Activated naive CD4-positive, alpha-beta T cell treated with anti-CD3 and anti-CD28 coated beads, Interleukin-2, amount 50 U/mL, for 16 hours (primary cell): ENCODE data around the gene THRB.

ENCODE experiments used
- DNase-seq: peaks from one replicate; pipeline ENCODE4 v3.0.0-alpha.2; 2020

Gene THRB

DNA sequence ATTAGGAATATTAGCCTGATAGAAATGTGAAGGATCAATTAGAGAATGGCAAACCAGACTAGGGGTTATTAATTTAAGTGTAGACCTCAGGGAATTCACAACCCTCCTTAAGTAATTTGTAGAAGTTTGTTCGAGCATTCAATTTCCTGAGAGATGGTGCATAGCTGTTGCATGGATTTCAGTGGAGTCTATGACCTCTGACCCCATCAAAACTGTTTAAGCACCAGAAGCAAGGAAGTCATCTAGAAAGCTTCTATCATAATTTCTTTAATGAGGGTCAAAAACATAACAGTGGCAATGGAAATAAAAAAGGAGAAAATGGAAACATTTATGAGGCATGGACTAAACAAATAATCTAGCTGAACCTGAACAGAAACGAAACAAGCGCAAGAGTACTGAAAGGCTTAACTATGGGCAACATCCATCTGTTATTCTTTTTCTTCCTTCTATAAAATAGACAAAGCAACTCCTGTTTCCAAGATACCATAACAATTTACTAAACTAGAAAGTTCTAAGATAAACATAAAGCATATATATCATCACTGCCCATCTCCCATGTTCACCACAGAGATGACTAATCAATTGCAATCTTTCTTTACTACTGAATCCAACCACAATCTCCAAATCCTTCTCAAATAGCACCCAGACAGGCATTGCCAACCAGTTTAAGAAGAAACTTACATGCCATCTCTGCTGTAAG lies 151.4 kb downstream of the THRB start:
- no peak for DNase-seq

DNA sequence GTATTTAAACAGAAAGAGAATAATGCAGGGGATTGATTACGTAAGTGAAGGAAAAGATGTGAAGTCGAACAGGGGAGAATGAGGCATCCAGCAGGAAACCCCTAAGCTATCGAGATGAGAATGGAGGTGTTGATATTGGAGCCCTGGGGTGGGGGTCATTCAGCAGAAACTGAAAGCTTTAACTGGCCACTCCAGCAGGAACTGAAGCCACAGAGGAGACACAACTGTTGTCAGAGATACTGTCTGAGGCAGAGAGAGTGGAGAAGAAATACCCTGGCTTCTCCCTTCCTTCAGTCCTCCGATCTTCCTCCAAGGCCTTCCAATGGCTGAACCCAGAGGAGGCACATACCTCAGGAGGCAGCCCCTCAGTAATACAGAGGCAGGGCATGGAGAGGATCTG lies 152.4 kb downstream of the THRB start:
- DNase-seq = no peak

DNA sequence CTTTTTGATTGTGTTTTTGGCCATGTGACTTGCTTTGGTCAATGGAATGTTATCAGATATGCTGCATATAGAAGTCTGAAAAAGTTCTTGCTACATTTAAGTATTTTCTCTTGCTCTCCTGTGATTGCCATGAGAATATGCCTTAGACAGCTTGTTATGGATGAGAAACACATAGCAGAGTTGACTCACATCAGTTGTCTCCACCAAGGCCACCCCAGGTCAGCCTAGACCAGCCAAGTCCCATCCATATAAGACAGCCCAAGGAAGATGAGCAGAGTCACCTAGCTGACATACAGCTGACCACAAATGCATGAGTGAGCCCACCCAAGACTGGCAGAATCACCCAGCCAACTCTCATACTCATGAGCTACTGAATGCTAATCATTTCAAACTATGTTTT lies 153.0 kb downstream of the THRB start:
- DNase-seq = no peak

DNA sequence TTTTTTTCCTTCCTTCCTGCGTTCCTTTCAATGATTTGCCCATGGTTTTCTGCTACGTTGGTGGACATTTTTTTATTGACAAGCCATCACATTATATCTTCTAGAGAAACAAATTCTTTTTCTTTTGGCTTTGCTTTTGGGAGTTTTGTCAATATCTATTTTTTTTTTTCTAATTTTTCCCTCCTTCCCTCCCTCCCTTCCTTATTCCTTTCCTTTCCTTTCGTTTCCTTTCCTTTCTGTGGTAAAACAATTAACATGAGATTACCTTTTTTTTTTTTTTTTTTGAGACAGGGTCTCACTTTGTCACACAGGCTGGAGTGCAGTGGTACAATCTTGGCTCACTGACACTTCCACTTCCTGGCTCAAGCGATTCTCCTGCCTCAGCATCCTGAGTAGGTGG lies 153.7 kb downstream of the THRB start:
- DNase-seq = no peak

DNA sequence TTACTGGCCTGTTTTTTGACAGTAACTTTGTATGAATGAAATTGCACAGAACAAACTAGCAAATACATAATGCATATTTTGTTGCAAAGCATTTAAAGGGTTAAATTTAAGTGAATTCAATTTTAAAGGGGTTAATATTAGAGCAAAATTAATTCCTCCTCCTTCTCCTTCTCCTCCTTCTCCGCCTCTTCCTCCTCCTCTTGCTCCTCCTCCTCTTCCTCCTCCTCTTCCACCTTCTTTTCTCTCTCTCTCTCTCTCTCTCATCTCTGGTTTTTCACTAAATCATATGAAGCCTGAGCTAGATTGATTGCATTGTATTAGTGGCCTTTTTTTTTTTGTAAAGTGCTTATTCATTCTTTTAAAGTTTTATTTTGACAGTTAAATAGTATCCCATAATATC lies 154.5 kb downstream of the THRB start:
- no peak for DNase-seq

DNA sequence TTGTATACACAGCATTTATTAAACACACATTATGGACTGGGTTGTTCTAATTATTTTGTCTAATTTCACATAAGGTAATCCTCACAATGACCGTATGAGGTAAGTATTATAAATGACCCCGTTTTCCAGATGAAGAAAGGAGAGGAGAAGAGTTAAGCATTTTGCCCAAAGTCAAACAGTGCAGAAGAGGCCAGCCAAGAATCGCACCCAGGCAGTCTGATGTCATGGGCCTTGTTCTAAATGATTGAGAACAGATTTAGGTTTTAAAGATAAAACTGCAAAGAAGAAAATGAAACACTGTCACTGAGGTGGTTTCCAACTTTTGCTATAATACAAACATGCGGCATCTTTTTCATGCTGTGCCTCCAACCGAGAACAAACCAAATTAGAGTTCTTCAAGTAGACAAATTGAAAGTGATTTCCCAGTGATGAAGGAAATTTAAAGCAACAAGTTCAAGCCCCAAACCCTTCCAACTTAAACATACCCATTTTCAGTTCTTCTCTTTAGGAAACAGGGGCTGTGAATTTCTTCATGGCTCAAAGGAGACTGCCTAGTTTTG lies 155.3 kb downstream of the THRB start:
- no peak for DNase-seq

DNA sequence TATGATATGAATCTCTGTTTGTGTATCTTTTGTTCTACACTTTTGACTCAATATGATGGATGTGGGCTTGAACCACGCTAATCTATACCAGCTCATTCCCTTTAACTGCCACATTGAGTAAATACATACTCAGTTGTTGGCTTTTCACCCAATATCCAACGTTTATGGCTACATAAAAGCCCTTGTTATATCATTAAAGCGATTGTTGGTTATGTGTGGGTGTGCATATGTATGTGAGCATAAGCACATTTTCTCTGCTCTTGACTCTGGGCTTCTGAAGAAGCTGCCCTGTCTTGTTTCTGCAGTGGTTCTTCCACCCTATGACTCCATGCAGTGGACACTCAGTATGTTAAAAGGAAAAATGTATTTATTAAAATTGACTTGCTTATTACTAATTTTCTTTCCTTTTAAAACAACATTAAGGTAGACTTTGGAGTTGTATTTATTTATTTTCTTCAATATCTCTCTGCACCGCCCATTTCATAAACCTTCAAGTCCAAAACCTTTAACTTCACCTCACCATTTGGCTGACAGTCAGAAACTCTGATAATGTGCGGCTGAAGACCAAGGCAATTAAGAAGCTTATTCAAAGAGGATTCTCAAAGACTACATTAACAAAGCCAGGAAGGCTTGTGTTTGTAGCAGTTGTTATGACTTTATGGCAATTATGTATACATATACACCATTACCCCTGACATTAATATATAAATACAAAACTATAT lies 156.1 kb downstream of the THRB start:
- no peak for DNase-seq

DNA sequence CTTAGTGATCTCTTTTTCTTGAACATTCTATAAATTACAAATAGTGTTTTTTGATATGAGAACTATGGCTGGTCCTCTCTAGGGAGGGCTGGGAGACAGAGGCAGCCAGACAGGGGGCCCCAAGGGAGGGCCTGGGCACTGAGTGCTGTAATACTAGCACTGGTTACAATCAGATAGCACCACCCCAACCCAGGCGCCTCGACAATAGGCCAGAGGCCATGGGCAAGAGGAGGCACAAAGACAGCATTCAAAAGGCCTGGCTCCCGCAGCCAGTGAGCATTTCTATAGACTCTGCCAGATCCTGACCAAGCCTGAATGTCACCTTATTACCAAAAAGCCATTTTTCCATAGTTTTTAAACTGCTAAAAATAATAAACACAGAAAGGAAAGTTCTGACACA lies 158.5 kb downstream of the THRB start:
- no peak for DNase-seq

DNA sequence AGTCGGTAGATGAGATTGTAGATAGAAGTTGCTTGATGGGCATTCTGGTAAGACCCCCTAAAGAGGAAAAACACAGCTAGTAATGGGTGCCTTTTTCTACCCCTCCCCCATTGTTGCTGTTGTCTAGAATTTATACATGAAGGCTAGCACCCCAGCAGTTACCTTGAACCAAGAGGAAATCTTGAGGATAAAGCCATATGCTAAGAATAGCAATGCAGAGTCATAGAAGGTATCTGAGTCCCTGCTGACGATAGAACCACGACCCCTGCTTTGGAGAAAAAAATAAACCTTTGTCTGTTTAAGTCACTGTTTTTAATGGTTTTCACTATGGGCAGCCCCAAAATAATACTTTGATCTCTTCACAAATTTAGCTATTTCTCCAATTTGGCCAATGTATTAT lies 162.6 kb downstream of the THRB start:
- DNase-seq = no peak

DNA sequence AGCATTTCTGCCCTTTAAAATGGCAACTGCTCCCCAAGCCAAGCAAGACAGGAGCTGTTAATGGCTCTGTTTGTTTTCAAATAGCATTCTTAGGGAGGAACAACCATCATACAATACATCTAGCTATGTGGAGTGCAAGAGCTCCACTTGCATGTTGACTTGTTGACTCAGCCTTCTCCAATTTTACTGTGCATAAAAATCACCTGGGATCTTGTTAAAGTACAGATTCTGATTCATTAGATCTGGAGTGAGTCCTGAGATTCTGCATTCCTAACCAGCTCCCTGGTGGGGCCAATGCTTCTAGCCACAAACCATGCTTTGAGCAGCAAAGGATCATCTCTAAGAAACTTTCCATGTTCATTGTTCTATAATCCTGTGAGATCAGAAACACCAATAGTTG lies 171.4 kb downstream of the THRB start:
- DNase-seq = no peak

DNA sequence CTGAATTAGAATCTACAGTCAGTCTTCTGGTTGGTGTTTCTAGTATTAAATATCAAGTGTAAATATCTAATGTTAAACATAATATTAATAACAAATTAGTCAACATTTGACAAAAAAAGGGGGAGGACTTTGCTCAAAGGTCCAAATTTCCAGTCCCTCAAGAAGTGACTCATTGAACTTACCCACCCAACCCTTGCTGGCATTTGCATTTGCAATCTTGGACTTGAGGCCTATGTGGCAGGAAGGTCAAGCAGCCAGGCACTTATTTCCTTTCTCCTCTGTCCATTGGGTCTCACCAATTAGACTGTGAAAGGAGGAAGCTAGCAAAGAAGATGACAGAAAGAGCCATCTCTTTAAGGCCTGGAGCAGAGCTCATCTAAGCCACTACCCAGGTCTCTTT lies 174.0 kb downstream of the THRB start:
- DNase-seq = no peak

DNA sequence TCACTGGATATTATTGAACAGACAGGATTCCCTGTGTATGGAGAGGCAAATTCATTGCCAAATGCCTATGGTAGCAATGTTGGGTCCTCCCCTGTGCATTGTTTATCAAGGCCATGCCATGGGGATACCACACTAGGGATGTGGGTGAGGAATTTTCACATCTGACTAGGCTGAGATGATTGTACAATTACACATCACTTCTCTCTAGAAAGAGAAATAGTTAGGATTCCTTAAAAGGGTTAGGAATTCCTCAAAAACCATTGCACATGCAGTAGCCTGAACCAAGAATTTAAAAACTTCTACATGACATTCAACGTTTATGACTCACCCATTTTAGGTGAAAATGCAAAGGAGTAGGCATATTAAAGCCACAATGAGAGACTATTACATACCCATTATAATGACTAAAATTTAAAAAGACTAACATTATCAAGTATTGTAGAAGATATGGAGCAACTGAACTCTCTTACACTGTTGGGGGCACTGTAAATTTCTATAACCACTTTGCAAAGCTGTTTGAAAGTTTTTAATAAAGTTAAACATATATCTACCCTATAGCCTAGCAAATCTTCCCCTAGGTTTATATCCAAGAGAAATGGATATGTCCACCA lies 175.9 kb downstream of the THRB start:
- no peak for DNase-seq

DNA sequence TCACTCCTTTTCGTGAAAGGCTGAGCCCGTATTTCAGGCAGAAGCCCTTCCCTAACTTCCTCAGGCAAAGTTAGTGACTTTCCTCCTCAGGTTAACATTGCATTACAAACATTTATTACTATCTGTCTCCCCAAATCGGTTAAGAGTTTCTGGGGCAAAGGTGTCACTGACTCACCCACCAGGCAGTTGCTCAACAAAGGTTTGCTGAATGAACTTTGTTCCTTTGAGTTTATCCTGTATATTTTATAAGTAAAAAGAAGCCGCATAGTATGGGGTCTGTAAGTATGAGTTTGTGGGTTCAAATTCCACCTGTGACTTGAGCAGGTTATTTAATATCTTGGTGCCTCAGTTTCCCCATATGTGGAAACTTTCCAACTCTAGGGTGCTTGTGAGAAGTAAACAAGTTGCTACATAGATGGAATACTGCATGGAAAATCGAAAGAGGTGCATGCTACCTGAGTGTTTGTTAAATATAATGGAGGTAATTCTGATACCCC lies 177.7 kb downstream of the THRB start:
- no peak for DNase-seq

DNA sequence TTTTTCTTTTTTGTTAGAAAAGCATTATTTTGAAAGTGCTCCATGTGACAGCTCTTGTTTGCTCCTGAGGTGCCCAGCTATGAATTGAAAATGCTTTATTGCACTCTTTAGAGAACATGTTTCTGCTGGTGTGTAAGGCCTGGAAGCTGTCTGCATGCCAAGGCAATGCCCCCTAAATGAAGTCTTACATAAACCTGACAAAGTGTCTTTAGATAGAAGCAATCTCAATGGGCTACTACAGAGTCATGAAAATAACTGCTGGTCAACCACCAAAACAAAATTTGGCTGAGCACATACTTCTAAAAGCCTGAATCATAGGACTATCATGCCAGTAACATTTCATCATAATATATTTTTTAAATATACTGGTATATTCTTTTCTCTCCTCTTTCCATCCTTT lies 178.7 kb downstream of the THRB start:
- no peak for DNase-seq

DNA sequence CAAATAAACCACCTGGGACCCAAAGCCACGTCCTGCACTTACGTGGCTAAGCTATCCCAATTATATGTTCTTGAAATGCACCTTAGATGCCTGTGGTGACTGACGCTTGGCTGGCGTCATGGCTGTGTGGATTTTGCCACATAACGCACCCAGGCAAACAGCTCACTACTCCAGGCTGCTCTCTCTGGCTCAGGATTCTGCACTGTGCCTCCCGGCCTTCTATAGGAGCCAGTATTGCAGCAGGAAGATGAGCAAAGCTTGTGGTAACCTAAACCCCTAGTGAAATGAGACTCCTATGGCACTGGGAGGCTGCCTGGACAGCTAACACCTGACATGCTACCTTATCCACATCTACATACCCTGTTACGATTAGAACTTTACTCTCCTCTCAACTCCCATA lies 179.3 kb downstream of the THRB start:
- DNase-seq = no peak

DNA sequence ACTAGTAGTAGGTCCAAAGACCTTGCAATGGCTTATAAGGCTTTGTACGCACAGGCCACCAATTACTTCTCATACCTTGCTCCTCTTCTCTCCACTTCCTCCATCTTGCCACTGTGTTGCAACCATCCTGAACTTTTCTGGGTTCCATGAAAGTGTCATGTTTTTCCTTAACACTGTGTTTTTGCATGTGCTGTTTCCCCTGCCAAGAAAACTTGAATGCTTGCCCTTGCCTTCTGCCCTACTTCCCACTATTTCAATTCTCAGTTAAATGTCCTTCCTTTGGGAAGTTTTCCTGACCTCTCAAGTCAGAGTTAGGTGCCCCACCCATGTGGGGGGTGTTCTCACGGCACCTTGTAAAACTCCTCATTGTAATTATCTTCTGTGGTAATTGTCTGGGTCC lies 182.8 kb downstream of the THRB start:
- DNase-seq = no peak

DNA sequence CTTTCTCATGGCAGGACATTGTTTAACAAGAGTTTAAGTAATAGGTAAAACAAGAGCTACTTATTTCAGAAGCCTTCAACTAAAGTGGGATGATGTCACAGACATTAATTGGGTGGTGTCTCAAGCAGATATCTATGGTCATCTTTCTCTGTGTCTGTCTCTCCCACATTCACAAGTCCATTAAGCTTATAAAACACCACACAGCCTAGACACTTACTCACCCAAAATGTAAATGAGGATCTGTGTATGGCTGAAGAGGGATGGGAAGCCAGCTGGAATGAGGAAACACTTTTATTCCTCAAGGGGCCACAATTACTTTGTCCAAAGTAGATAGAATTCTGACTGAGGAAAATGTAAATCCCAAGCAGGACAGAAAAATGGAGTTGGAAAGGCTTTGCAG lies 183.8 kb downstream of the THRB start:
- no peak for DNase-seq

DNA sequence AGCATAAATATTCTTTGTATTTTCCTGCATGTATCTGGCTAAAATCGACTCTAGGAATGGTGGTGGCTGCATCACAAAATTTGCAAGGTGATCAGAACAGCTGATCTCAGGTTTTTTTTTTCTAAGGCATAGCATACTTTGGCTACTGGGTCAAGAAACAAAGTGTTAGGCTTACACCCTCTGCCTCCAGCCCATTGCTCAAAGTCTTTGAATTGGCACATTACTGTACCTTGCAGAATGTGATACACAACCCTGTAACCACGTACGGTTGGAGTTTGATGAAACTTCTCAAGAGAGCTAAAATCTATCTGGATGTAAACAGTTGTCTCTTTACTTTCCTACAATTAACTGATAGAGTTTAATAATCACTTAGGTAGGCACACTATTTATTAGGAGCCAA lies 188.1 kb downstream of the THRB start:
- no peak for DNase-seq

DNA sequence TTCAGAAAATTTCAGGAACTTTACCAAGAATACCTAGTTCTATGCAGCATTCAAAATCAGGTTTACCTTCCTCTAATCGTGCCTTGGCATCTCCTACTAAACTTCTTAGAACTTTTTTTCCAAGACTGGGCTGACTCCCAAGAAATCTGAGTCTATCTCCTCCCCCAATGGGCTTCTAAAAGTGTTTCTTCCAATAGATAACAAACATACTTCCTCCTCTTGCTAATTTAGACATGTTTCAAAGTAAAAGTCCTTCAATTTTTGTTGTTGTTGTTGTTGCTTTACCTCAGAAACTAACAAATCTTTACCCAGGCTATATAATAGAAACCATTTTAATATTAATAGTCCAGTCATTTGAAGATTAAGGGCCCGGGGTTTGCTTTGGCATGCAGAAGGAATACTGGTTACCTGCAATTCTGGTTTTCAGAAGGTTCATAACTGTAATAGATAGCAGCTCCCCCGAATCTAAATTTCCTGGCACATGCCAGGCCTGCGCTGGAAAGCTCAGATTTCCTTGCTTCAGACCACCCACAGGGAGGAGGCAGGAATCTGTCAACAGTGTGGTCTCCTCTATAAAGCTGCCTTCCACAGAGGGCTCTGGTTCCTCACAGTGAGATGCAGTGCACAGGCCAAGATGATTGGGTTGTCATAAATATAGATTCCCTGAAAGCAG lies 188.7 kb downstream of the THRB start:
- no peak for DNase-seq

DNA sequence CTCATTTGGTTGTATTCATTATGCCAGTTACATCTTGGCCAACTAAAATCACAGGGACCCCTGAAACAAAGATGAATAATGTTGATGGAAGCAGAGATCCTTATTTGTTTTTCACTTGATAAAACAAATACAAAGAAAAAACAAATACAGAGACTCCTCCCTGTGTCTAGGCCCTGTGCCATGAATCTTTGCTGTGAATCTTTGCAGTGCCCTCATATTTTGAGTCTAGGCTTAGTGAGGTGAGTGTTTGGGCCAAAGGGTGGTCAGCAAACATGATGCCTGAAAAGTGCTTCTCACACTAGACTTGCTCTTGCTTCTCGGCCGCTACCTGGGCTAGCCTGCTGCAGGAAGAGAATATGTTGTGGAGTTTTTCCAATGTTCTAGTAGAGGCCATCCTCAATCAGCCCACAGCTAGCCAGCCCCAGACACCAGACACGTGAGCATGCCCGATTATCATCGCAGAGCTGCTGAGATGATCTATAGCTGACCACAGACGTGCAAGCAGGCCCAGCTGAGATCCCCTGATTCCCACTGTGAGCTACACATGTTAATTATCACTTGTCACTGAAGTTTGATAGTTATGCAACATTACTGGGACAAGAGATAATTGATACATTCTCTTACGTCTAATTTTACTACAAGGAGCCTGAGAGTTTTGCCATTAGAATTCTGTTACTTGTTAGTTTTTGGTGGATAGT lies 191.4 kb downstream of the THRB start:
- no peak for DNase-seq

DNA sequence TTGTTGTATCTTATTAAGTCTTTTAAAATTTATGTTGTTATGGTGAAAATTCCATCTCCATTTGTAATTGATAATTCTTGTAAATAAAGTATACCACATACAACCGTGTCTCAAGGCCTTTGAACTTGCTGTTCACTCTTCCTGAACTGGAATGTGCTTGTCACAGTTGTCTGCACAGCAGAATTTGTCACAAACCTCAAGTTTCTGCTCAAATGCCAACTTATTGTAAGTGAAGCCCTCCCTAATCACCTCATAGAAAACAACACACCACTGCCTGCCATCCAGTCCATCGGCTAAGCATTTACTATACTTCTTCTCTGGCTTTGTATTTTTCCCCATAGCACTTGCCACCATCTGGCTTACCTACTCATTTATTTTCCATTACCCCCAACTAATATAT lies 192.3 kb downstream of the THRB start:
- no peak for DNase-seq

DNA sequence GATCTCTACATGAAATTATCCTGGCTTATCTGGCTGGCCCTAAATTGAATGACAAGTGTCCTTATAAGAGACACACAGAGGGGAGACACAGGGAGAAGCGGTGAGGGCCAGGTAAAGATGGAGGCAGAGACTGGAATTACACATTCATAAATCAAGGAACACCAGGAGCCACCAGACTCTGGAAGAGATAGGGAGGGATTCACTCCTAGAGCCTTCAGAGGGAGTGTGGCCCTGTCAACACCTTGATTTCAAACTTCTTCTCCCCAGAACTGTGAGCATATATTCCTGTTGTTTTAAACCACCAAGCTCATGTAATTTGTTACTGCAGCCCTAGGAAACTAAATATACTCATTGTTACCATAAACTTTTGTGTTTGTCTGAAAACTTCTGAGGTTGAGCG lies 193.7 kb downstream of the THRB start:
- no peak for DNase-seq
